ENCODE results near the gene KLHL33.

DNA sequence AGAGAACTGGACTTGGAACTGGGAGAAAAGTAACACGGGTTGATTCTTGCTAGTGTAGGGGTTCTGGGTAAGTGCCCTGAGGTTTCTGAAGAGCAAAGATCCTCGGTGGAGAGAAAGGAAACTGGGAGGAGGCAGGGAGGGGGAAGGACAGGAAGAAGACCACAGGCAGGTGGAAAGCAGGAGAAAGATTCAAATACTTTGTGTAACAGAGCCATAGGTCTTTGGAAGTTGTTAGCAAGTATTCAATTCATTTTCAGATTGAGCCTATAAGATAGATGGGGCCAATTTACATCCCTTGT lies 34.6 kb upstream of the KLHL33 start:
- TF ChIP-seq, protein P1, sequence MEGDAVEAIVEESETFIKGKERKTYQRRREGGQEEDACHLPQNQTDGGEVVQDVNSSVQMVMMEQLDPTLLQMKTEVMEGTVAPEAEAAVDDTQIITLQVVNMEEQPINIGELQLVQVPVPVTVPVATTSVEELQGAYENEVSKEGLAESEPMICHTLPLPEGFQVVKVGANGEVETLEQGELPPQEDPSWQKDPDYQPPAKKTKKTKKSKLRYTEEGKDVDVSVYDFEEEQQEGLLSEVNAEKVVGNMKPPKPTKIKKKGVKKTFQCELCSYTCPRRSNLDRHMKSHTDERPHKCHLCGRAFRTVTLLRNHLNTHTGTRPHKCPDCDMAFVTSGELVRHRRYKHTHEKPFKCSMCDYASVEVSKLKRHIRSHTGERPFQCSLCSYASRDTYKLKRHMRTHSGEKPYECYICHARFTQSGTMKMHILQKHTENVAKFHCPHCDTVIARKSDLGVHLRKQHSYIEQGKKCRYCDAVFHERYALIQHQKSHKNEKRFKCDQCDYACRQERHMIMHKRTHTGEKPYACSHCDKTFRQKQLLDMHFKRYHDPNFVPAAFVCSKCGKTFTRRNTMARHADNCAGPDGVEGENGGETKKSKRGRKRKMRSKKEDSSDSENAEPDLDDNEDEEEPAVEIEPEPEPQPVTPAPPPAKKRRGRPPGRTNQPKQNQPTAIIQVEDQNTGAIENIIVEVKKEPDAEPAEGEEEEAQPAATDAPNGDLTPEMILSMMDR (conservative IDR thresholded peaks at IDR 0.05; ENCODE audit: low read depth, low read length) = no peak
- TF ChIP-seq EZH2phosphoT487 (IDR thresholded peaks at IDR 0.05; ENCODE audit: borderline replicate concordance, low read length) = no peak
